ENCODE measurements around the gene SPOCK3. TPM values are rescaled to one million over a fixed set of nuclear protein-coding genes. Genes with fewer than 3 reads are reported as not detected.

Gene SPOCK3
- total RNA-seq, 1 experiment from 2014 or later = 1.4 TPM

DNA sequence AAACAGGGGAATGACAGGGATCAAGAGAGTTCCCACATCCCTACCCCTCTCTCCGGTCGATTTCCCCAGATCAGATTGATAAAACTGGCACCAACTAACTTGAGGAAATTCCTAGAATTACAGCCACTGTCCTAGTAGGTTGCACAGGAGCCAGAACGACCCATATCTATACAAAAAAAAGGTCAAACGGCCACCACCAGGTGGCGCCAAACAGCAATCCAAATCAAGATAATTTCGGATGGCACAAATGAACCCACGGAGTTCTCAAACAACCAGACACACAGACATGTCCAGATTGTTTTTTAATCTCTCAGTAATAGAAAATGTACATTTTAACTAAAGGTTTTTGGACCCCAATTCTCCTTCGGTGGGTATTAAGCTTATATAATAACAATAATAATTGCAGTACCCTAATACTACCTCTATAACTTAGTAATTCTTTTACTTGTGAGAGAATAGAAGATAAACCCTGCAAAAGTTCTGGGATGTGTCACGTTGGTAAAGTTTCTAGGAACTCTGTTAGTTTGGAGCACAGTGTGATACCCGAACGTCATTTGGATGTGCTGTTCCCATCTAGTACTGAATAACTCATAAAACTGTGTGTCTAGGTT, 212.6 kb downstream of the SPOCK3 start:
- Histone ChIP-seq H3K4me1 (ENCODE audit: control insufficient read depth, insufficient read depth, low read length) (no peaks in the 10 kb centered on the region), H3K4me3 (ENCODE audit: low read depth in 2 of 2, low read length in 2 of 2) (no peak overlapping the region), H3K27ac (ENCODE audit: low read length) (no peak overlapping the region), H3K27me3 (ENCODE audit: control insufficient read depth, insufficient read depth, low read length) (no peaks in the 10 kb centered on the region), H3K36me3 (ENCODE audit: control insufficient read depth, insufficient read depth, low read length) (no peaks in the 10 kb centered on the region), H3K9me3 (ENCODE audit: control insufficient read depth, insufficient read depth, low read depth, low read length) (no peaks in the 10 kb centered on the region)
- ATAC-seq = peak; percentile 80
- TF ChIP-seq, protein P1, sequence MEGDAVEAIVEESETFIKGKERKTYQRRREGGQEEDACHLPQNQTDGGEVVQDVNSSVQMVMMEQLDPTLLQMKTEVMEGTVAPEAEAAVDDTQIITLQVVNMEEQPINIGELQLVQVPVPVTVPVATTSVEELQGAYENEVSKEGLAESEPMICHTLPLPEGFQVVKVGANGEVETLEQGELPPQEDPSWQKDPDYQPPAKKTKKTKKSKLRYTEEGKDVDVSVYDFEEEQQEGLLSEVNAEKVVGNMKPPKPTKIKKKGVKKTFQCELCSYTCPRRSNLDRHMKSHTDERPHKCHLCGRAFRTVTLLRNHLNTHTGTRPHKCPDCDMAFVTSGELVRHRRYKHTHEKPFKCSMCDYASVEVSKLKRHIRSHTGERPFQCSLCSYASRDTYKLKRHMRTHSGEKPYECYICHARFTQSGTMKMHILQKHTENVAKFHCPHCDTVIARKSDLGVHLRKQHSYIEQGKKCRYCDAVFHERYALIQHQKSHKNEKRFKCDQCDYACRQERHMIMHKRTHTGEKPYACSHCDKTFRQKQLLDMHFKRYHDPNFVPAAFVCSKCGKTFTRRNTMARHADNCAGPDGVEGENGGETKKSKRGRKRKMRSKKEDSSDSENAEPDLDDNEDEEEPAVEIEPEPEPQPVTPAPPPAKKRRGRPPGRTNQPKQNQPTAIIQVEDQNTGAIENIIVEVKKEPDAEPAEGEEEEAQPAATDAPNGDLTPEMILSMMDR (IDR thresholded peaks at IDR 0.05) = peak; percentile 75
- TF ChIP-seq POLR2AphosphoS5 (IDR thresholded peaks at IDR 0.05; ENCODE audit: low read depth, low read length) = no peak
- in situ Hi-C loops (cut with HindIII; ENCODE audit: low pct_unique_long_range_greater_than_20kb, low sequenced_read_pairs) = no loop called here
- ChIA-PET CTCF (no interaction called here), POLR2A (no interaction called here)
- BruUV-seq (replicated peaks) = no TSS peak
- DNase-seq (ENCODE audit: low read depth, low spot score) = peak; percentile 51
- intact Hi-C loops (cut with micrococcal nuclease; ENCODE audit: unreplicated experiment) = loop anchor here (2.0 to 10.0 kb wide), 3 partner anchors 193 to 1055 kb away; no protein-coding TSS in a partner anchor

DNA sequence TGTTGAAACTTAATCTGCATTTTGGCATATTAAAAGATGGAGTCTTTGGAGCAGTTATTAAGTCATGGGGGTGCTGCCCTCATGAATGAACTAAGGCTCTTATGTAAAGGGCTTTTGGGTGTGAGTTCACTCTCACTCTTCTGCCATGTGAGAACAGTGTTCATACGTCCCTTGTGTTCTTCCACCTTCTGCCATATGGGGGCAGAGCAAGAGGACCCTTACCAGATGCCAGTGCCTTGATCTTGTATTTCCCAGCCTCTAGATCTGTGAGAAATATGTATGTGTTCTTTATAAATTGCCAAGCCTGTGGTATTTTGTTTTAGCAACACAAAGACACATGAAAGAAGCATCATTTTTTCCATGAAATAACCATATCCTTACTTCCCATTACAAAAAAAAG, 213.9 kb downstream of the SPOCK3 start:
- H3K27ac ChIP-seq (ENCODE audit: low read length) = no peak overlapping the region
- intact Hi-C loops (cut with micrococcal nuclease; ENCODE audit: unreplicated experiment) (loop anchor here (2.0 to 10.0 kb wide), 3 partner anchors 194 to 1056 kb away; no protein-coding TSS in a partner anchor), in situ Hi-C loops (cut with HindIII; ENCODE audit: low pct_unique_long_range_greater_than_20kb, low sequenced_read_pairs) (no loop called here)
- H3K27me3 ChIP-seq (ENCODE audit: control insufficient read depth, insufficient read depth, low read length) = no peaks in the 10 kb centered on the region
- H3K9me3 ChIP-seq (ENCODE audit: control insufficient read depth, insufficient read depth, low read depth, low read length) = no peaks in the 10 kb centered on the region
- H3K36me3 ChIP-seq (ENCODE audit: control insufficient read depth, insufficient read depth, low read length) = no peaks in the 10 kb centered on the region
- TF ChIP-seq, protein P1 (IDR thresholded peaks at IDR 0.05) = peak; percentile 36
- no peak for TF ChIP-seq TCF7L2 (IDR thresholded peaks at IDR 0.05; ENCODE audit: low read depth, low read length)
- no peaks in the 10 kb centered on the region for H3K4me1 ChIP-seq (ENCODE audit: control insufficient read depth, insufficient read depth, low read length)
- ATAC-seq = no peak
- H3K4me3 ChIP-seq (ENCODE audit: low read depth in 2 of 2, low read length in 2 of 2) = no peak overlapping the region
- POLR2A ChIA-PET = no interaction called here
- no peak for DNase-seq (ENCODE audit: low read depth, low spot score)
- BruUV-seq (replicated peaks) = no TSS peak
- CTCF ChIA-PET = interaction anchor here (0.5 to 0.6 kb wide), 2 partner anchors 743 to 988 kb away, joined by 3 to 7 read pairs; no protein-coding TSS in a partner anchor

DNA sequence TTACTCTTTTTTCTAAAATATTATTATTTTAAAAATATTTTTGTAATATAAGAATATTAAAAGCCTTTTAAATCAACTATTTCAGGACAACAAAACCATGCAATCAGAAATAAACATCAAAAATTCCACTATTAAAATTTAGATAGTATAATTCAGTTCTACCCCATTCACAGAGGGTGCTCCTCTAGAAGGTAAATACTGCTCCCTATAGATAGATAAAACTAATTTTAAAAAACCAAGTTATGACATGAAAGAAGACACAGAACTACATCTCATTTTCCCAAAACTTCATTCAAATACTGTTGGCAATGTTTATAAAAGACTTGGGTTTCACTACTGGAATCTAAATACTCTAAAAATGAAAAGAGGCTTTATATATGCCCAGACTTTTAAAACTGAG, 219.3 kb downstream of the SPOCK3 start:
- Histone ChIP-seq H3K27me3 (ENCODE audit: control insufficient read depth, insufficient read depth, low read length) (no peaks in the 10 kb centered on the region), H3K4me1 (ENCODE audit: control insufficient read depth, insufficient read depth, low read length) (no peaks in the 10 kb centered on the region), H3K36me3 (ENCODE audit: control insufficient read depth, insufficient read depth, low read length) (no peaks in the 10 kb centered on the region), H3K4me3 (ENCODE audit: low read depth in 2 of 2, low read length in 2 of 2) (no peak overlapping the region), H3K9me3 (ENCODE audit: control insufficient read depth, insufficient read depth, low read depth, low read length) (no peaks in the 10 kb centered on the region), H3K27ac (ENCODE audit: low read length) (no peak overlapping the region)
- DNase-seq (ENCODE audit: low read depth, low spot score) (no peak), ATAC-seq (no peak)
- ChIA-PET POLR2A (interaction anchor here (0.6 kb wide), 1 partner anchor 25 kb away, joined by 3 read pairs; no protein-coding TSS in a partner anchor), CTCF (no interaction called here)
- intact Hi-C loops (cut with micrococcal nuclease; ENCODE audit: unreplicated experiment) (loop anchor here (10.0 kb wide), 1 partner anchor 850 kb away; no protein-coding TSS in a partner anchor), in situ Hi-C loops (cut with HindIII; ENCODE audit: low pct_unique_long_range_greater_than_20kb, low sequenced_read_pairs) (no loop called here)
- no TSS peak for BruUV-seq (replicated peaks)
- no peak for TF ChIP-seq POLR2AphosphoS5 (IDR thresholded peaks at IDR 0.05; ENCODE audit: low read depth, low read length)
- no peak for TF ChIP-seq TCF7L2 (IDR thresholded peaks at IDR 0.05; ENCODE audit: low read depth, low read length)
- TF ChIP-seq SIN3A (IDR thresholded peaks at IDR 0.05; ENCODE audit: borderline replicate concordance, insufficient read depth, low read depth, low read length) = no peak
- TF ChIP-seq, protein P1 (IDR thresholded peaks at IDR 0.05) = no peak; the same call in 1 of the 2 replicates
- TF ChIP-seq, protein P2, sequence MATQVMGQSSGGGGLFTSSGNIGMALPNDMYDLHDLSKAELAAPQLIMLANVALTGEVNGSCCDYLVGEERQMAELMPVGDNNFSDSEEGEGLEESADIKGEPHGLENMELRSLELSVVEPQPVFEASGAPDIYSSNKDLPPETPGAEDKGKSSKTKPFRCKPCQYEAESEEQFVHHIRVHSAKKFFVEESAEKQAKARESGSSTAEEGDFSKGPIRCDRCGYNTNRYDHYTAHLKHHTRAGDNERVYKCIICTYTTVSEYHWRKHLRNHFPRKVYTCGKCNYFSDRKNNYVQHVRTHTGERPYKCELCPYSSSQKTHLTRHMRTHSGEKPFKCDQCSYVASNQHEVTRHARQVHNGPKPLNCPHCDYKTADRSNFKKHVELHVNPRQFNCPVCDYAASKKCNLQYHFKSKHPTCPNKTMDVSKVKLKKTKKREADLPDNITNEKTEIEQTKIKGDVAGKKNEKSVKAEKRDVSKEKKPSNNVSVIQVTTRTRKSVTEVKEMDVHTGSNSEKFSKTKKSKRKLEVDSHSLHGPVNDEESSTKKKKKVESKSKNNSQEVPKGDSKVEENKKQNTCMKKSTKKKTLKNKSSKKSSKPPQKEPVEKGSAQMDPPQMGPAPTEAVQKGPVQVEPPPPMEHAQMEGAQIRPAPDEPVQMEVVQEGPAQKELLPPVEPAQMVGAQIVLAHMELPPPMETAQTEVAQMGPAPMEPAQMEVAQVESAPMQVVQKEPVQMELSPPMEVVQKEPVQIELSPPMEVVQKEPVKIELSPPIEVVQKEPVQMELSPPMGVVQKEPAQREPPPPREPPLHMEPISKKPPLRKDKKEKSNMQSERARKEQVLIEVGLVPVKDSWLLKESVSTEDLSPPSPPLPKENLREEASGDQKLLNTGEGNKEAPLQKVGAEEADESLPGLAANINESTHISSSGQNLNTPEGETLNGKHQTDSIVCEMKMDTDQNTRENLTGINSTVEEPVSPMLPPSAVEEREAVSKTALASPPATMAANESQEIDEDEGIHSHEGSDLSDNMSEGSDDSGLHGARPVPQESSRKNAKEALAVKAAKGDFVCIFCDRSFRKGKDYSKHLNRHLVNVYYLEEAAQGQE (IDR thresholded peaks at IDR 0.05; ENCODE audit: insufficient read depth in 1 of 2, low read depth in 2 of 2, low read length in 1 of 2) = no peak

All from Panc1 (cell line).